NCI-H128 (cell line): ENCODE data around the gene SCO2.

Experiments
- DNase-seq: peaks from one replicate; lab custom pipeline; 2025; ENCODE audit not compliant: unreplicated experiment; lab: John Stamatoyannopoulos, UW

Gene SCO2

DNA sequence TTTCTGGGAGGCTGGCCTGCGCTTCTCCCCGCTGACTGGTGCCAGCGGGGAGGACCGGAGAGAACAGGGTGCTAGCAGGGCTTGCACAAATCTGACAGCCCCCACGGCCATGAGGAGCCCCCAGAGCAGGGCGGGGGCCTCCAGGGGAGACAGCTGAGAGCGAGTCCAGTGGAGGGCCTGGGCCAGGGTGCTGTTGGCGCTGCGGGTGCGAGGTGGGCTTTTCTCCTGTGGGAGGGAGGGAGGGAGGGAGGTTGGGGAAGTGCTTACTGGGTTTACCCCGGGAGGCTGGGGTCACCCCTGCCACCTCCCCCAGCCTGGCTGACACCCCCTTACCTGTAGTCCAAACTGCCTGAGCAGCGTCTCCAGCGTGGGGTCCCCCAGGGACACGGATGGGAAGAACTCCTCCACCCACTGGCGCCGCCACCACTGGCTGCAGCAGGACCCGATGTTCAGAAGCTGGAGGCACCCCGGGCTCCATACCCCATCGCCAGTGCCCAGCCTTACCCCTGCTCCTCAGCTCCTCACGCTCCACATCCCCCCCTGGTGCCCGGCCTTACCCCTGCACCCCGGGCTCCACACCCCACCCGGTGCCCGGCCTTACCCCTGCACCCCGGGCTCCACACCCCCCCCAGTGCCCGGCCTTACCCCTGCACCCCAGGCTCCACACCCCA lies 21.8 kb downstream of the SCO2 start:
- no peak for DNase-seq

DNA sequence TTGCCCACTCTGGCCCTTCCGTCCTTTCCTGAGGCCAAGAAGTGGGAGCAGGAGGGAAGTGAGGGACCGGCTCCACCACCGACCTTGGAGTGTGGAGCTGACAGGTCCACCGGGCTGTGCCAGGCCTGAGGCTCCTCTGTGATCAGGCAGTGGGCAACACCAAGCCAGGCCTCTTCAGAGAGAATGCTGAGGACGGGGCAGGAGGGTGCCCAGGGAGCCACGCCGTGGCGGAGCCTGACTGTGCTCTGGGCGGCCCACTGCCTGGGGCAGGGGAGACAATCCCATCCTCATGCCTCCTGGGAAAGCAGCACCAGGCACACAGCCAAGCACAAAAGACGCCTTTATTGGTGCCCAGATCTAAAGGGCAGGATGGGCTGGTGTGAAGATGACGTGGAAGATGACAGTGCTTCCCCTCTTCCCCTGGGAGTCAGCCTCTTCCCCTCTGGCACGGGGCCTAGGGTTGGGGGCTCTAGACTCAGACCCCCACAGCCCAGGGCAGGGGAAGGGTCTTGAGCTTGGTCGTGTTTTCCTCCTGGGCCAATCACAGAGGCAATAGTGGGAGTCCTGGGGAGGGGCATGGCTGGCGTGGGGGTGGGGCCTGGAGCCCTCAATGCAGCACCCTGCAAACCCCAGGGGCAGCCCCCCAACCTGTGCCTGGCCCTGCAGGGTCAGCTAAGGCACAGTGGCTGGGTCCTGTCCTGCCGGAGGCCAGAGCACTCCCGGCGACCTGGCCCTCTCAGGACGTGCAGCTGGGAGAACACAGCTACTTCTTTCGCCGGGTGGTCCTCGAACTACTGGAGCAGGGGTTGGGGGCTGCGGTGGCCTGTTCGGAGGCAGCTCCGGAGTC lies 22.5 kb downstream of the SCO2 start:
- no peak for DNase-seq

DNA sequence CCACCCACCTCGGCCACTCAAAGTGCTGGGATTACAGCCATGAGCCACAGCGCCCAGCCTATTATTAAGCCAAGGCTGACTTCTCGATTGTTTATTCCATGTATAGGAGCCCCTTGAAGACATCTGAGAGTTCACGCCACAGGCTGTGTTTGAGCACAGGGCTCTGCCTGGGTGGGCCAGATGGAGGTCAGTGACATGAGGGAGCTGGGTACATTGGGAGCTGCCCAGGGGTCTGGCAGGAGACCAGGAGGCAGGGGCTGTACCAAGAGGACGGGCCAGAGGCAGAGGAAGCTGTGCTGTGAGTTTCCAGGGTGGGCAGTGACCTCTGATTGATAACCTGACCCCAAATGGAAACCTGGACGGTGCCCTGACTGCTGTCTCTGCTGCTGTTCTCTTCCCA lies 23.3 kb downstream of the SCO2 start:
- no peak for DNase-seq

DNA sequence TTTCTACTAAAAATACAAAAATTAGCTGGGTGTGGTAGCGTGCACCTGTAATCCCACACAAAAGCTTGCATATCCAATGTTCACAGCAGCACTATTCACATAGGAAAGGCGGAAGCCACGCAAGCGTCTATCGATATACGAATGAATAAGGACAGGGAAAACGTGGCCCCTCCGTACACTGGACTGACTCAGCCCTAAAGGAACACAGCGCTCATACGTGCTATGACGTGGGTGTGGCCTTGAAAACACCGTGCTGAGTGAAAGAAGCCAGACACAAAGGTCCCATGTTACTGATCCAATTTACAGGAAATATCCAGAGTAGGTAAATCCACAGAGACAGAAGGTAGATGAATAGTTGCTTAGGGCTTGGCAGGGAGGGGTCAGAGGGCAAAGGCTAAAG lies 24.9 kb downstream of the SCO2 start:
- DNase-seq = no peak

DNA sequence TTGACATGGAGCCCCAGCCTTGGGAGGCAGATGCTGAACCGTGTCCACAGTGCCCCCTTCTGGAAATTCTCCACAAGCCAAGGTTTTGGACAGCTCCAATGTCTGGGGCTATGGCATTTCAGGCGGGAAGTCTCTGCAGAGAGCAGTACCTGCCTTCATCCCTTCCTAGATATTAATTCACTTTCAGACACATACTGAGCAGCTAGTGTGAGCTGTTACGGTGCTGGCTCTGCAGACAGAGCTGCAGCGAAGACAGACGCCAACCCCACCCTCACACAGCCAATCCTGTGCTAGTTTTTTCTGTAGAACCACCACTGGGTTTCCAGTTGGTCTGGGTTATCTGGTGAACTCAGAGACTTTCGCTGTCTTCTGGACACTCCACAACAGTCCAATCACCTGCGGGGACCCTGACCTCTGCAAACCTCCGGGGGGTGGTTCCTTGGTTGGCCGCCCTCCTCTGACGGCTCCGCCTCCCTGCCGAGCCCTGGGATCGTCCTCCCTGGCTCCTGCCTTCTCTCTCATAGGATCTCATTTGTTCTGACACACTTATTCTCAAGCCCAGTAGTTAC lies 27.0 kb downstream of the SCO2 start:
- no peak for DNase-seq

DNA sequence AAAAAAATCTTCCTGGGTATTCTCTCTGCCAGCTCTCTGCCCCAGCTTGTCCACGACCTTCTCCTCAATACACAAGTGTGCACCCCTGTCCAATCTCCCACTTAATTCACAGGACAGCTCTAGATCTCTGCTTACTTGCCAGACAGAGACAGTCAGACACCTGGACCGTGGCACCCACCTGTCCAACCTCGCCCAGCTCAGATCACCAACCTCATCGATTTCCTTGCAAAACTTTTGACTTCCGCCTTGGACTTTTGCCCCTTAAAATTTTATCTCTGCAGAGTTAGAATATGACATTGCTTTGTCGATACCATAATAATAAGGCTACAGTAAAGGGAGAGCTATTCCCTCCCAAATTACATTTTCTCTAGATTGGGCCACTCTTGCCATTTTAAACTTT lies 28.3 kb downstream of the SCO2 start:
- DNase-seq = no peak

DNA sequence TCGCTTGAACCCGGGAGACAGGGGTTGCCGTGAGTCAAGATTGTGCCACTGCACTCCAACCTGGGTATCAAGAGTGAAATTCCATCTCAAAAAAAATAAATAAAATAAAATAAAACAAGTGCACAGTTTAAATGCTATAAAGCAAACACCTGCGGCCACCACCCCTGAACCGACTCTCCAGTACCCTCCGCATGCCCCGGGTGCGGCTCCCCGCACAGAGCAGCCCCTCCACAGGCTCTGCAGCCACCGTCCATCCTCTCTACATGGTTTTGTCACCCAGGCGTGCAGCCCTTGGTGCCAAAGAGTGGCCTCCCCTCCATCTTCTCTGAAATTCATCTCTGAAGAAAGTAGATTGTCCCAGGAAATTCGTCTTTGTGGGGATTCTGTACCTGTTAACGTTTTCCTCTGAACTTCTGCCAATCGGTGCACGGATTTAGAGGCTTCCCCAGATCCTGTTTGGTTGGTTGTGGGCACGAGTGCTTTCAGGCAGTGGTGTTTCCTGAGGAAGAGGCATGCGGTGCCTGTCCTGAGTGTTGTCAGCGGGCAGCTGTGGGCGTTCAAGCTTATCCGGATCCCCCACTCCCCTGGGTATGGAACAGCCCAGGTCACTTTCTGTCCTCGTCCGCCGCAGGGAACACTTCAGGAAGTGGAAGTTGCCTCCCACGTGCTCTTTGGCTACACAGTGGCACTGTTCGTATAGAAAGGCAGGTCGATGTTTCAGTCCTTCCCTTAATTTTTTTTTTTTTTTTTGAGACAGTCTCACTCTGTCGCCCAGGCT lies 34.7 kb downstream of the SCO2 start:
- no peak for DNase-seq

DNA sequence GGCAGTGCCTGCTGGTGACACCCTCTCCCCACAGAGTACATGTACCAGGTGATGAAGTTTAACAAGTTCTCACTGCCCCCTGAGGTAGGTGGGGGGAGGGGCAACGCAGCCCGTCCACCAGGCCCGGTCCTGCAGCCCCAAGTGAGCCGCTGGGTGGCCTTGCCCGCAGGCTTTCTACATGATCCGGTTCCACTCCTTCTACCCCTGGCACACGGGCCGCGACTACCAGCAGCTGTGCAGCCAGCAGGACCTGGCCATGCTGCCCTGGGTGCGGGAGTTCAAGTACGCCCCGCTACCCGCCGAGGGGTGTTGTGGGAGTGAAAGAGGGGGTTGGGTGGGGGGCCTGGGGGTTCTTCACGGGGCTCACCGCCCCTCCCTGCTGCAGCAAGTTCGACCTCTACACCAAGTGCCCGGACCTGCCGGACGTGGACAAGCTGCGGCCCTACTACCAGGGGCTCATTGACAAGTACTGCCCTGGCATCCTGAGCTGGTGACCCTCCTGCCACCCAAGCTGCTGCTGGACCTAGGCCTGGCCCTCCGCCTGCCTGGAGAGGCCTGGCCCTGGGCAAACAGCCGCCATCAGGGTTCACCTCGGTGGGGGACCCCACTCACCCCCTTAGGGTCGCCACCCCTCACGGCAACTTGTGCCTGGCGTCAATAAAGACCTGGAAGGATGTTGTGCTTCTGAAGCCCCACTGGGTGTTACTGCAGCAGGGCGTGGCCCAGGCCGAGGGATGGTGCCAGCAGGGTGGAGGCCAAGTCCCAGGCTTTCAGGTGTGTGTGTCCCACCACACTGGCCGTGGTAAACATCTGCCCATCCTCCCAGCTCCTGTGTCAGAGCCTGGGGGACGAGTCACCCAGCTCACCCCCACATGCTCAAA lies 35.8 kb downstream of the SCO2 start:
- DNase-seq = no peak

DNA sequence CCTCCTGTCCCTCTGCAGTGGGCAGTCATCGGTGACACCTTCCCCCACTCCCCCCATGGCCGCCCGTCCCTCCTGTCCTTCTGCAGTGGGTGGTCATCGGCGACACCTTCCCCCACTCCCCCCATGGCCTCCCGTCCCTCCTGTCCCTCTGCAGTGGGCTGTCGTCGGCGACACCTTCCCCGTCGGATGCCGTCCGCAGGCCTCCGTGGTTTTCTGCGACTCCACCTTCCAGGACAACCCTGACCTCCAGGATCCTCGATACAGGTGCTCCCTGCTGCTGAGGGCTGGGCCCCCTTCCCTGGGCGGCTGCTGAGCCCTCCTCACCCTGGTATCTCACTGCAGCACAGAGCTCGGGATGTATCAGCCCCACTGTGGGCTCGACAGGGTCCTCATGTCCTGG lies 36.5 kb downstream of the SCO2 start:
- DNase-seq = no peak

DNA sequence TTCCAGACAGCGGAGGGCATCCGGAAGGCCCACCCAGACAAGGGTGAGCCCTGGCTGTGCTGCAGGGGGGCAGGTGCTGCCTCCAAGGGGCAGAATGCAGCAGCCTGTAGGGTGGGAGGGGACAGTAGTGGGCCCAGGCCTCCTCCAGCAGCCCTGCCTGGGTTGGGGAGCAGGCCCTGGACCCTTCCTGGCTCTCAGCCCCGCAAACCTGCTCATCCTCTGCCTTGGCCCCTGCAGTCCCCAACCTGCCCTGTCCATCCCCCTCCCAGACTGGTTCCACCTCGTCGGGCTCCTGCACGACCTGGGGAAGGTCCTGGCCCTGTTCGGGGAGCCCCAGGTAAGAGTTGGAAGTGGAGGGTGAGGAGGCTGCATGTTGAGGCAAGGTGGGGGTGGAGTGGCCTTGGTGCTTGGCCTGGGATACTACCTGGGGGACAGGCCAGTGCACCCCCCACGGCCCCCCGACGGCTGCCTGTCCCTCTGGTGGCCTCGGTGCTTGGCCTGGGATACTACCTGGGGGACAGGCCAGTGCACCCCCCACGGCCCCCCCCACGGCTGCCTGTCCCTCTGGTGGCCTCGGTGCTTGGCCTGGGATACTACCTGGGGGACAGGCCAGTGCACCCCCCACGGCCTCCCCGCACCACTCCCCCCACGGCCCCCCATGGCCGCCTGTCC lies 37.3 kb downstream of the SCO2 start:
- DNase-seq = no peak

DNA sequence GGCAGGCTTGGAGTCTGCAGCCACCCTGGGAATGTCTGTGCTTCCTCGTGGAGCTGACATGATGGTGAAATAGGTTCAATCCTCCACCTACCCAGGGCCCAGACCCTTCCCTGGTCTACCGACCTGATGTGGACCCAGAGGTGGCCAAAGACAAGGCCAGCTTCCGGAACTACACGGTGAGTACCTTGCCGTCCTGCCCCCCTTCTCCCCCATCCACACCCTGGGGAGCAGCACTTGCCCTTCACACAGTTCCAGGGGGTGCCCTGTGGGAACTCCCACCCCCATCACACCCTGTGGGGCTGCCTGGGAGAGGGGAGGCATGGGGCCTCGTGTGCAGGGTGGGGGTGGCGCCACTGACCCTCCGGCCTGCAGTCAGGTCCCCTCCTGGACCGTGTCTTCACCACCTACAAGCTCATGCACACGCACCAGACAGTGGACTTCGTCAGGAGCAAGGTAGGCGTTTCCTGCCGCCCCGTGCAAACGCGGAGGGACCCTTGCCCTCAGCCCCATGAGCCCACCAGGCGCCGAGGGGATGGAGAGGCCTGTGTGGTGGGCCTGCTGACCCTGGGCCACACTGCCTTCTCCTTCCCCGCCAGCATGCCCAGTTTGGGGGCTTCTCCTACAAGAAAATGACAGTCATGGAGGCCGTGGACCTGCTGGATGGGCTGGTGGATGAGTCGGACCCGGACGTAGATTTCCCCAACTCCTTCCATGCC lies 38.0 kb downstream of the SCO2 start:
- no peak for DNase-seq

DNA sequence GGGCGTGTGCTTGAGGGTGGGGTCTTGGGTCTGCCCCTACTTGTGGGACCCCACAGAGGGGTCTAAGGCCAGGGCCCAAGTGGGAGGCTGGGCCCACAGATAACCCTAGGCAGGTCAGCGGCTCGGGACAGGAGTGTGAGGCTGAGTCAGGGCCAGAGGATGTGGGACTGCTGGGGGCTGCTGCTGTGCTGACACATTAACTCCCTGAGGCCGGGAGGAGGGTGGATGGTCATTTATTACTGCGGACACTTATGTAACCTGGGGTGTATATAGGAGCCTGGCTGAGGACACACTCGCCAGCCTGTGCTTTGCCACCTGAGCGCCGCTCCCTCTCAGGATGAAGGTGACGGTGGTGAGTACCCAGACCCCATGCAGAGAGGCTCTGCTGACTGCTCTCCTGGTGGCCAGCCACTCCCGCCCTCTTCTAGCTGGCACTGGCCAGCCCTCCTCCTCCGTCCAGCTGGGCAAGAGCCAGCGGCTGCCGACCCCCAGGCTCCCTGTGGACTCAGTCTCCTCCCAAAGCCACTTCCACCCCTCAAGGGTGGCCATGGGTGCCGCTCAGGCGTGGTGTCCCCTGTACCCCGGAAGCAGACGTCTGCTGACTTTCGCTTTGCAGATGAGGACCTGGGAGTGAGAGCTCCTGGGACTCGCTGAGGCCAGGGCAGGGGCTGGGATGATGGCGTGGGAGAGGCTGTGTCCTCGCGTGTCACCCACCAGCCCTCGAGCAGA lies 38.7 kb downstream of the SCO2 start, which contains the start of gene MIOX:
MIOX (plus strand) TSS at position 299 of the 729 bp plus-strand sequence; CDS start at position 338, 39 bp downstream.
- DNase-seq = no peak

DNA sequence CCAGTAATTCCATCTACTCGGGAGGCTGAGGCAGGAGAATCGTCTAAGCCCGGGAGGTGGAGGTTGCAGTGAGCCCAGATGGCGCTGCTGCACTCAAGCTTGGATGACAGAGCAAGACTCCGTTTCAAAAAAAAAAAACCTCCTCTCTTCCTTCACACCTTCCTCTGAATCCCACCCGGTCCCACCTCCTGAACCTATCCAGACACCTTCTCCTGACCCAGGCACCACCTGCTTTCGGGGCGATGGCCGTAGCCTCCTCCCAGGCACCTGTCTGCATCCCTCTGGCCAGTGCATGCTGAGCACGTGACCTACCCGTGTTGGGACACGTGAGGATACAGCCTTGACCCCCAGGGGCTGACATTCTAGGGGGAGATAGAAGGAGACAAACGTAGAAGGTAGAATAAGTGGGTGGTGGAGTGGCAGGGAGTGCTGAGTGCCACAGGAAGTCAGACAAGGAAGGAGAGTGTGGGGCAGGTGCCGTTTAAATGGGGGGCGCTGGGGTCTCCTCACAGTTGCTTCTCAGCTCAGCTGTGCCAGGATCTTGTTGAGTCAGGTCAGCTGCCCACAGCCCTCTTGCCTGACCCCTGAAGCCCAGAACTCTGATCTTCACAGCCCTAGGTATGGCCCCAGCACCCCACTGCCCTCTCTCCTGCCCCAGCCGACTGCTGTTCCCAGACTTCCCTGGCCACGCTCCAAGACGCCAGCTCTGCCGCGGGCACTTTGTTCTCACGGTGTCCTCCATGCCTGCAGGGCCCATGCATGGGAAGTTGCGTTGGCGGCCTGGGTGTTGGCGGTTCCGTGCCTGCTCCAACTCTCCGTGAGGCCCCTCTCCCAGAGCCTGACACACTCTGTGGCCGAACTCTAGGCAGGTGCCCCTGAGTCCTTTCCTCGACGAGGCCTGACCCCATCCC lies 39.9 kb downstream of the SCO2 start:
- no peak for DNase-seq

DNA sequence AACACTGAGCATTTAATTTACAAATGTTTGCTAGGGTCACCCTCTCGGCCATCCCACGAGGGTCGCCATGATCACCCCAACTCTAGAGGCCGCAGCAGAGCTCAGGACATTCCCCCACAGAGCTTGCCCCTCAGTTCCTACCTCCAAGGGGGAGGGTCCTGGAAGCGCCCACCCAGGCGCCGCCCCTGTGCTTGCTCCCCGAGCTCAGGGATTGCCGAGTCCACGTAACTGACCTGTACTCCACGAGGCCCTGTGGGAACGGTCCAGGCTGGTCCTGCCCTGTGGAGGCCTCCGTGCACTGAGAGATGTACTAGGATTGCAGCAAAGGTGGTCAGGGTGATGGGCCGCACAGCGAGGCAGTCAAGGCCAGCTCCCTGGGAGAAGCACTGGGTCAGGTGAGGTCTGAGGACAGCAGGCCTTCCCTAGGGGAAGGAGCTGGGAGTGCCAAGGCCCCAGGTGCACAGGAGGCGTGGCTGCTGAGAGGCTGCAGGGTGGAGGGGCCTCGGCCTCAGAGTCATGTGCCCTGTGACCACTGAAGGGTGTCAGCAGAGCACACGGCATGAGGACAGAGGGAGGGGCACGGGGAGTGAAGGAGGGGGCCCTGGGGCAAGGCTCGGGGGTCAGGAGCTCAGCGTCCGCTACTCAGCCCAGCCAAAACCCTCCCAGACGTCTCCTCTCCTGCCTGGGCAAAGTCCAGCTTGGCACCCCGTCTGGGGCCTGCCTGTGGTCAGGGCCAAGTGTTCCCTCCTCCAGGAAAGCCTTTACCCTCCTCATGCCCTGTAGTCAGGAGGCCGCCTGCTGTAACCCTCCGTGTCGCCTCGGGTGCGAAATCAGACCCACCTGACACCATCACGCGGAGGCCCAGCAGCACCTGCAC lies 41.2 kb downstream of the SCO2 start:
- no peak for DNase-seq

DNA sequence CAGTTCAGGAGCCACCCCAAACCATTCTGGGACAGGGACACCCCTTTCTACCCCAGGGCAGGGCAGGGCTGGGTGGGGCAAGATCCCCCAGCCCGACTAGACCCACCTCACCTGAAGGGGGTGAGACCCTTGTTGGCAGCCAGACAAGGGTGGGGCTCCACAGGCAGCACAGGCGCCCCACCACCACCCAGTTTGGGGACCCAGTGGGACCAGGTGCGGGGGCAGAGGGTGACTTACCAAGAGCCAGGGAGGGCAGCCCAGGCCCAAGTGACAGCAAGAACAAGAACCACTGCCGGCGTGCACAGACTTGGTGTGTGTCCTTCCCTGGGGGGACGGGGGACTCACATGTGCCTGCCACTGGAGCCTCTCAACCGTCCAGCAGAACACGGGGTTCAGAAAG lies 41.8 kb downstream of the SCO2 start:
- DNase-seq = no peak

DNA sequence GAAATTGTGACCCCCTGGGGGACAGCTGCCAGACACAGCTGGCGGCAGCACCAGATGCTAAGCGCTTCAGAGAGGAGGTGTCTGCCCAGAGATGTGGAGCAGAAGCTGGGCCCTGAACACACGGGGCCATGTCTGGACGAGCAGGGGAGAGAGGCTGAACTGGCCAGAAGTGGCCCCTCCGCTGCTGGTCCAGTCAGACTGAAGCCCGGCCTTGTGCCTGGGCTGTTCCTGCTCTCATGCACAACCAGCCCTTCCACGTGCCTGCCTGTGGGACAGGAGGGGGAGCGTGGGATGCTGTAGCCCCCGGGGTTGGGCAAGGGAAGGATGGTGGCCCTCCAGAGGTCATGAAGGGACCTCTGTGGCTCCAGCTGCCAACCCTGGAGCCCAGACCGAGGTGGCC lies 42.3 kb downstream of the SCO2 start:
- DNase-seq = no peak
